Measurements from ENCODE around the gene PCDHGA10. TPM values are rescaled to one million over a fixed set of nuclear protein-coding genes. Genes with fewer than 3 reads are reported as not detected.
"Not testable (repeated sequence)": the region's sequence is repeated elsewhere in the genome, so short reads cannot be mapped to it uniquely, and the experiment has no call there.

The PCDHGA10 gene
- total and polyA plus RNA-seq, 2 donors from 2014 or later: 0.47 to 5.1 TPM

DNA sequence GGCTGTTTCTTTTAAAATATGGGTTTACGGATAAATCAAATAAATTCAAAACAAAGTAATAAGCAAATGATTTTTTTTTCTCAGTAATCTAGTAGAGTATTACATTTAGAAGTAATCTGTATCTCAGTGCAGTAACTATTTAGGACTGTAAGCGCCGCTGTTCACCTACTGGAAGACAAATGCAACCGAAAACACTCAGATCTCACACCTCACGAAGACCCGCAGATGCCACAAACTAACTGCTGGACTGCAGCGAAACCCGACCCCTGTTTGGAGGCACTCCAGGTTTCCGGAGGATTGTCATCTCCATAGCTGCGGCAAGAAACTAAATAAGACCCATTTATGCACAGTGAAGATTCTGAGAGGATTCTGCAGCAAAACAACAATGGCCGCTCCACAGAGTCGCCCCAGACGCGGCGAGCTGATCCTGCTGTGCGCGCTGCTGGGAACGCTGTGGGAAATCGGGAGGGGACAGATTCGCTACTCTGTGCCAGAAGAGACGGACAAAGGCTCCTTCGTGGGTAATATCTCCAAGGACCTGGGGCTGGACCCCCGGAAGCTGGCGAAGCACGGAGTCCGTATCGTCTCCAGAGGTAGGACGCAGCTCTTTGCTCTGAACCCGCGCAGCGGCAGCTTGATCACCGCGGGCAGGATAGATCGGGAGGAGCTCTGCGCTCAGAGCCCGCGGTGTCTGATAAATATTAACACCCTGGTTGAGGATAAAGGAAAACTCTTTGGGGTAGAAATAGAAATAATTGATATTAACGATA, 20.2 kb upstream of the PCDHGA10 start, which contains the start of gene PCDHGA8:
PCDHGA8 (plus strand) TSS at position 205 of the 770 bp plus-strand sequence; CDS start at position 386, 181 bp downstream.
- intact Hi-C loops (cut with DNase I): no loop called here
- no peaks in the 10 kb centered on the region for H3K4me1 ChIP-seq (ENCODE audit: control insufficient read depth in 2 of 3, insufficient read depth in 2 of 3, low read depth in 1 of 3, low read length in 3 of 3)
- TF ChIP-seq, protein P1, sequence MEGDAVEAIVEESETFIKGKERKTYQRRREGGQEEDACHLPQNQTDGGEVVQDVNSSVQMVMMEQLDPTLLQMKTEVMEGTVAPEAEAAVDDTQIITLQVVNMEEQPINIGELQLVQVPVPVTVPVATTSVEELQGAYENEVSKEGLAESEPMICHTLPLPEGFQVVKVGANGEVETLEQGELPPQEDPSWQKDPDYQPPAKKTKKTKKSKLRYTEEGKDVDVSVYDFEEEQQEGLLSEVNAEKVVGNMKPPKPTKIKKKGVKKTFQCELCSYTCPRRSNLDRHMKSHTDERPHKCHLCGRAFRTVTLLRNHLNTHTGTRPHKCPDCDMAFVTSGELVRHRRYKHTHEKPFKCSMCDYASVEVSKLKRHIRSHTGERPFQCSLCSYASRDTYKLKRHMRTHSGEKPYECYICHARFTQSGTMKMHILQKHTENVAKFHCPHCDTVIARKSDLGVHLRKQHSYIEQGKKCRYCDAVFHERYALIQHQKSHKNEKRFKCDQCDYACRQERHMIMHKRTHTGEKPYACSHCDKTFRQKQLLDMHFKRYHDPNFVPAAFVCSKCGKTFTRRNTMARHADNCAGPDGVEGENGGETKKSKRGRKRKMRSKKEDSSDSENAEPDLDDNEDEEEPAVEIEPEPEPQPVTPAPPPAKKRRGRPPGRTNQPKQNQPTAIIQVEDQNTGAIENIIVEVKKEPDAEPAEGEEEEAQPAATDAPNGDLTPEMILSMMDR (IDR thresholded peaks at IDR 0.05; ENCODE audit: borderline replicate concordance, extremely low read depth, insufficient read depth): no peak
- FAIRE-seq (no peak), DNase-seq (no peak)
- H3K36me3 ChIP-seq (ENCODE audit: control insufficient read depth in 2 of 3, insufficient read depth in 3 of 3, low read length in 3 of 3): no peaks in the 10 kb centered on the region
- H3K27ac ChIP-seq (ENCODE audit: low read depth in 2 of 2, low read length in 2 of 2): no peak within 1 kb of the TSS
- H3K4me3 ChIP-seq (ENCODE audit: low read length in 3 of 3): no peak within 1 kb of the TSS
- H3K9ac ChIP-seq (ENCODE audit: low read length in 3 of 3): no peak within 1 kb of the TSS
- no peaks in the 10 kb centered on the region for H3K27me3 ChIP-seq (ENCODE audit: control insufficient read depth, insufficient read depth, low read length)
- peaks cover 4 to 68% (median 11%) of the 10 kb centered on the region in 3 donors for H3K9me3 ChIP-seq (ENCODE audit: control insufficient read depth in 2 of 3, insufficient read depth in 1 of 3, low read length in 3 of 3)

DNA sequence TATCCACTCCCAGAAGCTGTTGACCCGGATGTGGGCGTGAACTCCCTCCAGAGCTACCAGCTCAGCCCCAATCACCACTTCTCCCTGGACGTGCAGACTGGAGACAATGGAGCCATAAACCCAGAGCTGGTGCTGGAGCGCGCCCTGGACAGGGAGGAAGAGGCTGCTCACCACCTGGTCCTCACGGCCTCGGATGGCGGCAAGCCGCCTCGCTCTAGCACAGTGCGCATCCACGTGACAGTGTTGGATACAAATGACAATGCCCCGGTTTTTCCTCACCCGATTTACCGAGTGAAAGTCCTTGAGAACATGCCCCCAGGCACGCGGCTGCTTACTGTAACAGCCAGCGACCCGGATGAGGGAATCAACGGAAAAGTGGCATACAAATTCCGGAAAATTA, 19.5 kb upstream of the PCDHGA10 start:
- H3K27me3 ChIP-seq (ENCODE audit: control insufficient read depth, insufficient read depth, low read length): no peaks in the 10 kb centered on the region
- intact Hi-C loops (cut with DNase I): no loop called here
- H3K36me3 ChIP-seq (ENCODE audit: control insufficient read depth in 2 of 3, insufficient read depth in 3 of 3, low read length in 3 of 3): no peaks in the 10 kb centered on the region
- FAIRE-seq (no peak), DNase-seq (no peak)
- H3K27ac ChIP-seq (ENCODE audit: low read depth in 2 of 2, low read length in 2 of 2): no peak overlapping the region
- no peak overlapping the region for H3K4me3 ChIP-seq (ENCODE audit: low read length in 3 of 3)
- no peaks in the 10 kb centered on the region for H3K4me1 ChIP-seq (ENCODE audit: control insufficient read depth in 2 of 3, insufficient read depth in 2 of 3, low read depth in 1 of 3, low read length in 3 of 3)
- peaks cover 4 to 67% (median 10%) of the 10 kb centered on the region in 3 donors for H3K9me3 ChIP-seq (ENCODE audit: control insufficient read depth in 2 of 3, insufficient read depth in 1 of 3, low read length in 3 of 3)
- TF ChIP-seq, protein P1 (IDR thresholded peaks at IDR 0.05; ENCODE audit: borderline replicate concordance, extremely low read depth, insufficient read depth): no peak
- H3K9ac ChIP-seq (ENCODE audit: low read length in 3 of 3): no peak overlapping the region

DNA sequence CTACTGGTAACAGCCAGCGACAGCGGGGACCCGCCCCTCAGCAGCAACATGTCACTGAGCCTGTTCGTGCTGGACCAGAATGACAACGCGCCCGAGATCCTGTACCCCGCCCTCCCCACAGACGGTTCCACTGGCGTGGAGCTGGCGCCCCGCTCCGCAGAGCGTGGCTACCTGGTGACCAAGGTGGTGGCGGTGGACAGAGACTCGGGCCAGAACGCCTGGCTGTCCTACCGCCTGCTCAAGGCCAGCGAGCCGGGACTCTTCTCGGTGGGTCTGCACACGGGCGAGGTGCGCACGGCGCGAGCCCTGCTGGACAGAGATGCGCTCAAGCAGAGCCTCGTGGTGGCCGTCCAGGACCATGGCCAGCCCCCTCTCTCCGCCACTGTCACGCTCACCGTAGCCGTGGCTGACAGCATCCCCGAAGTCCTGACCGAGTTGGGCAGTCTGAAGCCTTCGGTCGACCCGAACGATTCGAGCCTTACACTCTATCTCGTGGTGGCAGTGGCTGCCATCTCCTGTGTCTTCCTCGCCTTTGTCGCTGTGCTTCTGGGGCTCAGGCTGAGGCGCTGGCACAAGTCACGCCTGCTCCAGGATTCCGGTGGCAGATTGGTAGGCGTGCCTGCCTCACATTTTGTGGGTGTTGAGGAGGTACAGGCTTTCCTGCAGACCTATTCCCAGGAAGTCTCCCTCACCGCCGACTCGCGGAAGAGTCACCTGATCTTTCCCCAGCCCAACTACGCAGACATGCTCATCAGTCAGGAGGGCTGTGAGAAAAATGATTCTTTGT, 18.2 kb upstream of the PCDHGA10 start:
- intact Hi-C loops (cut with DNase I); H3K9ac ChIP-seq (ENCODE audit: low read length in 3 of 3); FAIRE-seq; H3K4me1 ChIP-seq (ENCODE audit: control insufficient read depth in 2 of 3, insufficient read depth in 2 of 3, low read depth in 1 of 3, low read length in 3 of 3); H3K27ac ChIP-seq (ENCODE audit: low read depth in 2 of 2, low read length in 2 of 2); DNase-seq; H3K27me3 ChIP-seq (ENCODE audit: control insufficient read depth, insufficient read depth, low read length); H3K36me3 ChIP-seq (ENCODE audit: control insufficient read depth in 2 of 3, insufficient read depth in 3 of 3, low read length in 3 of 3); H3K4me3 ChIP-seq (ENCODE audit: low read length in 3 of 3): not testable (repeated sequence)
- peaks cover 2 to 67% (median 13%) of the 10 kb centered on the region in 3 donors for H3K9me3 ChIP-seq (ENCODE audit: control insufficient read depth in 2 of 3, insufficient read depth in 1 of 3, low read length in 3 of 3)

Data from kidney (tissue), 14 donors.